ENCODE results near the gene MOSPD3. TPM values are rescaled to one million over a fixed set of nuclear protein-coding genes. Genes with fewer than 3 reads are reported as not detected.

The MOSPD3 gene
- total and polyA plus RNA-seq, 2 experiments from 2014 or later: 15.3 to 23.5 TPM

DNA sequence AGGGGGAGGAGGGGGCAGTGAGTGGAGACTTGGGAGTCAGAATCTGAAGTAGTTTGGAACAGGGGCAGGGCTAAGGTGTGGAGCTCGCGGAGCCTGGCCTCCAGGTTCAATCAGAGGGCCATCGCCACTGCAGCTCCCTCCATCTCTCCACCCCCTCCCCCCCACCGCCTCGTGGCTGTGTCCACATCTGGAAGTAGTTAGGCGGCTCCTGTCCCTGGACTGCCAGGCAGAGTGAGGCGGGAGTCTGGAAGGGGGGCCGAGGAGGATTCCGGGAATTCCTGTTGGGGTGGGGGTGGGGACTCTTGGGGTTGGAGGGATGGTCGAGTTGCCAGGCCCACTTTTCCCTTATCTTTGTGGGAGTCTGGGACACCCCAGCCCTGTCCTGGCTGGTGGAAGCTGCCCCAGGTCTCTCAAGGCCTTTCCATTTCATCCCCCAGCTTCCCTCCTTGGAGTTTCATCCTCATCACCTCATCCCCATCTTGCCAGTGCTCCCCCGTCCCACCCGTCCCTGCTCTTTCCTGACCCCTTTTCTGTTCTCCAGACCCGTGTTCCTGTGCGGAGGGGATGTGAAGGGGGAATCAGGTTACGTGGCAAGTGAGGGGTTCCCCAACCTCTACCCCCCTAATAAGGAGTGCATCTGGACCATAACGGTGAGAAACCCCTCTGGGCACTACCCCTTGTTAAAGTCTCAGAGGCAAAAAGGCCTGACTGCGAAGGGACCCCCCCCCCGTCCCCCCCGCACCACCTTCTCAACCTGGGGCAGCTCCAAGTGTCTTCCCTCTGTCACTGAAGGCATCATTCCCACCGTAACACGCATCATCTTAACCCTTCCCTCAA is 9.2 kb upstream of the MOSPD3 start (continued):
- no peak for TF ChIP-seq EZH2 (IDR thresholded peaks at IDR 0.05; ENCODE audit: low read depth, unreplicated experiment)
- TF ChIP-seq ZNF114 (CRISPR knock-in tag; IDR thresholded peaks at IDR 0.05): no peak
- TF ChIP-seq, protein P1, sequence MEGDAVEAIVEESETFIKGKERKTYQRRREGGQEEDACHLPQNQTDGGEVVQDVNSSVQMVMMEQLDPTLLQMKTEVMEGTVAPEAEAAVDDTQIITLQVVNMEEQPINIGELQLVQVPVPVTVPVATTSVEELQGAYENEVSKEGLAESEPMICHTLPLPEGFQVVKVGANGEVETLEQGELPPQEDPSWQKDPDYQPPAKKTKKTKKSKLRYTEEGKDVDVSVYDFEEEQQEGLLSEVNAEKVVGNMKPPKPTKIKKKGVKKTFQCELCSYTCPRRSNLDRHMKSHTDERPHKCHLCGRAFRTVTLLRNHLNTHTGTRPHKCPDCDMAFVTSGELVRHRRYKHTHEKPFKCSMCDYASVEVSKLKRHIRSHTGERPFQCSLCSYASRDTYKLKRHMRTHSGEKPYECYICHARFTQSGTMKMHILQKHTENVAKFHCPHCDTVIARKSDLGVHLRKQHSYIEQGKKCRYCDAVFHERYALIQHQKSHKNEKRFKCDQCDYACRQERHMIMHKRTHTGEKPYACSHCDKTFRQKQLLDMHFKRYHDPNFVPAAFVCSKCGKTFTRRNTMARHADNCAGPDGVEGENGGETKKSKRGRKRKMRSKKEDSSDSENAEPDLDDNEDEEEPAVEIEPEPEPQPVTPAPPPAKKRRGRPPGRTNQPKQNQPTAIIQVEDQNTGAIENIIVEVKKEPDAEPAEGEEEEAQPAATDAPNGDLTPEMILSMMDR (conservative IDR thresholded peaks at IDR 0.05; ENCODE audit: low read depth in 2 of 2): no peak

DNA sequence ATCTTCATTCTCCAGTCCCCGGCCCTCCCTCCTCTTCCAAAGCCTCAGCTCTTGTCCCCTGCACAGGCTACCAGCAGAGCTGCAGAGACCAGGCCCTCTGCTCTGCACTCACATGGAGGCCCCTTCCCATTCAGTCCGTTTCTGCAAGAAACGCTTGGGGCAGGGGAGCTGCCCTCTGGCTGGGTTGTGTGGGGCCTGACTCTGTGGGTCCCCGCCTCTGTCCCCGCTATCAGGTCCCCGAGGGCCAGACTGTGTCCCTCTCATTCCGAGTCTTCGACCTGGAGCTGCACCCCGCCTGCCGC is 8.7 kb upstream of the MOSPD3 start:
- H3K4me3 ChIP-seq: peak overlapping the region; percentile 90
- ATAC-seq (peak; percentile 13), DNase-seq (ENCODE audit: low spot score) (peak; percentile 64)
- H3K4me2 ChIP-seq: peak overlapping the region; percentile 99
- peak overlapping the region; percentile 86 for H3K4me3 Mint-ChIP-seq
- H3K9me3 Mint-ChIP-seq: no peaks in the 10 kb centered on the region
- peak overlapping the region; percentile 94 for H3K27ac Mint-ChIP-seq
- peaks cover 7% of the 10 kb centered on the region; the same call in 2 of the 3 replicates for H3K36me3 Mint-ChIP-seq (ENCODE audit: low read depth)
- H3K27me3 Mint-ChIP-seq (ENCODE audit: insufficient read depth, low read depth, poor library complexity): peaks cover 35% of the 10 kb centered on the region
- 0 out of 2 replicates have a peak, but pooled peaks cover 3% of the 10 kb centered on the region for H3F3A ChIP-seq (replicated peaks; ENCODE audit: low read depth)
- peaks cover 37% of the 10 kb centered on the region for H3K4me1 Mint-ChIP-seq
- H3K27me3 ChIP-seq (ENCODE audit: insufficient read depth): peaks cover 13% of the 10 kb centered on the region
- peaks cover 26% of the 10 kb centered on the region for H3K4me1 ChIP-seq (ENCODE audit: insufficient read depth)
- no peaks in the 10 kb centered on the region for H3K79me2 ChIP-seq (replicated peaks; ENCODE audit: insufficient read depth)
- no peaks in the 10 kb centered on the region; the same call in 1 of the 2 replicates for H4K20me1 ChIP-seq (replicated peaks; ENCODE audit: insufficient read depth)
- no peaks in the 10 kb centered on the region for H3K9me2 ChIP-seq (ENCODE audit: insufficient read depth)
- no peaks in the 10 kb centered on the region for H3K36me3 ChIP-seq (ENCODE audit: insufficient read depth)
- peak overlapping the region; percentile 97 for H3K27ac ChIP-seq (ENCODE audit: low read depth)
- no peak overlapping the region for H2AFZ ChIP-seq
- TF ChIP-seq STAT1 (IDR thresholded peaks at IDR 0.05; ENCODE audit: unreplicated experiment): no peak
- no peak for TF ChIP-seq EZH2phosphoT487 (IDR thresholded peaks at IDR 0.05; ENCODE audit: unreplicated experiment)
- no peak for TF ChIP-seq CREB1 (CRISPR knock-in tag; IDR thresholded peaks at IDR 0.05; ENCODE audit: low read depth)
- TF ChIP-seq POLR2AphosphoS5 (IDR thresholded peaks at IDR 0.05; ENCODE audit: low read depth): no peak
- TF ChIP-seq, protein P2, sequence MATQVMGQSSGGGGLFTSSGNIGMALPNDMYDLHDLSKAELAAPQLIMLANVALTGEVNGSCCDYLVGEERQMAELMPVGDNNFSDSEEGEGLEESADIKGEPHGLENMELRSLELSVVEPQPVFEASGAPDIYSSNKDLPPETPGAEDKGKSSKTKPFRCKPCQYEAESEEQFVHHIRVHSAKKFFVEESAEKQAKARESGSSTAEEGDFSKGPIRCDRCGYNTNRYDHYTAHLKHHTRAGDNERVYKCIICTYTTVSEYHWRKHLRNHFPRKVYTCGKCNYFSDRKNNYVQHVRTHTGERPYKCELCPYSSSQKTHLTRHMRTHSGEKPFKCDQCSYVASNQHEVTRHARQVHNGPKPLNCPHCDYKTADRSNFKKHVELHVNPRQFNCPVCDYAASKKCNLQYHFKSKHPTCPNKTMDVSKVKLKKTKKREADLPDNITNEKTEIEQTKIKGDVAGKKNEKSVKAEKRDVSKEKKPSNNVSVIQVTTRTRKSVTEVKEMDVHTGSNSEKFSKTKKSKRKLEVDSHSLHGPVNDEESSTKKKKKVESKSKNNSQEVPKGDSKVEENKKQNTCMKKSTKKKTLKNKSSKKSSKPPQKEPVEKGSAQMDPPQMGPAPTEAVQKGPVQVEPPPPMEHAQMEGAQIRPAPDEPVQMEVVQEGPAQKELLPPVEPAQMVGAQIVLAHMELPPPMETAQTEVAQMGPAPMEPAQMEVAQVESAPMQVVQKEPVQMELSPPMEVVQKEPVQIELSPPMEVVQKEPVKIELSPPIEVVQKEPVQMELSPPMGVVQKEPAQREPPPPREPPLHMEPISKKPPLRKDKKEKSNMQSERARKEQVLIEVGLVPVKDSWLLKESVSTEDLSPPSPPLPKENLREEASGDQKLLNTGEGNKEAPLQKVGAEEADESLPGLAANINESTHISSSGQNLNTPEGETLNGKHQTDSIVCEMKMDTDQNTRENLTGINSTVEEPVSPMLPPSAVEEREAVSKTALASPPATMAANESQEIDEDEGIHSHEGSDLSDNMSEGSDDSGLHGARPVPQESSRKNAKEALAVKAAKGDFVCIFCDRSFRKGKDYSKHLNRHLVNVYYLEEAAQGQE (IDR thresholded peaks at IDR 0.05; ENCODE audit: unreplicated experiment): no peak
- TF ChIP-seq NANOG (IDR thresholded peaks at IDR 0.05; ENCODE audit: borderline replicate concordance): no peak
- TF ChIP-seq, protein P3, sequence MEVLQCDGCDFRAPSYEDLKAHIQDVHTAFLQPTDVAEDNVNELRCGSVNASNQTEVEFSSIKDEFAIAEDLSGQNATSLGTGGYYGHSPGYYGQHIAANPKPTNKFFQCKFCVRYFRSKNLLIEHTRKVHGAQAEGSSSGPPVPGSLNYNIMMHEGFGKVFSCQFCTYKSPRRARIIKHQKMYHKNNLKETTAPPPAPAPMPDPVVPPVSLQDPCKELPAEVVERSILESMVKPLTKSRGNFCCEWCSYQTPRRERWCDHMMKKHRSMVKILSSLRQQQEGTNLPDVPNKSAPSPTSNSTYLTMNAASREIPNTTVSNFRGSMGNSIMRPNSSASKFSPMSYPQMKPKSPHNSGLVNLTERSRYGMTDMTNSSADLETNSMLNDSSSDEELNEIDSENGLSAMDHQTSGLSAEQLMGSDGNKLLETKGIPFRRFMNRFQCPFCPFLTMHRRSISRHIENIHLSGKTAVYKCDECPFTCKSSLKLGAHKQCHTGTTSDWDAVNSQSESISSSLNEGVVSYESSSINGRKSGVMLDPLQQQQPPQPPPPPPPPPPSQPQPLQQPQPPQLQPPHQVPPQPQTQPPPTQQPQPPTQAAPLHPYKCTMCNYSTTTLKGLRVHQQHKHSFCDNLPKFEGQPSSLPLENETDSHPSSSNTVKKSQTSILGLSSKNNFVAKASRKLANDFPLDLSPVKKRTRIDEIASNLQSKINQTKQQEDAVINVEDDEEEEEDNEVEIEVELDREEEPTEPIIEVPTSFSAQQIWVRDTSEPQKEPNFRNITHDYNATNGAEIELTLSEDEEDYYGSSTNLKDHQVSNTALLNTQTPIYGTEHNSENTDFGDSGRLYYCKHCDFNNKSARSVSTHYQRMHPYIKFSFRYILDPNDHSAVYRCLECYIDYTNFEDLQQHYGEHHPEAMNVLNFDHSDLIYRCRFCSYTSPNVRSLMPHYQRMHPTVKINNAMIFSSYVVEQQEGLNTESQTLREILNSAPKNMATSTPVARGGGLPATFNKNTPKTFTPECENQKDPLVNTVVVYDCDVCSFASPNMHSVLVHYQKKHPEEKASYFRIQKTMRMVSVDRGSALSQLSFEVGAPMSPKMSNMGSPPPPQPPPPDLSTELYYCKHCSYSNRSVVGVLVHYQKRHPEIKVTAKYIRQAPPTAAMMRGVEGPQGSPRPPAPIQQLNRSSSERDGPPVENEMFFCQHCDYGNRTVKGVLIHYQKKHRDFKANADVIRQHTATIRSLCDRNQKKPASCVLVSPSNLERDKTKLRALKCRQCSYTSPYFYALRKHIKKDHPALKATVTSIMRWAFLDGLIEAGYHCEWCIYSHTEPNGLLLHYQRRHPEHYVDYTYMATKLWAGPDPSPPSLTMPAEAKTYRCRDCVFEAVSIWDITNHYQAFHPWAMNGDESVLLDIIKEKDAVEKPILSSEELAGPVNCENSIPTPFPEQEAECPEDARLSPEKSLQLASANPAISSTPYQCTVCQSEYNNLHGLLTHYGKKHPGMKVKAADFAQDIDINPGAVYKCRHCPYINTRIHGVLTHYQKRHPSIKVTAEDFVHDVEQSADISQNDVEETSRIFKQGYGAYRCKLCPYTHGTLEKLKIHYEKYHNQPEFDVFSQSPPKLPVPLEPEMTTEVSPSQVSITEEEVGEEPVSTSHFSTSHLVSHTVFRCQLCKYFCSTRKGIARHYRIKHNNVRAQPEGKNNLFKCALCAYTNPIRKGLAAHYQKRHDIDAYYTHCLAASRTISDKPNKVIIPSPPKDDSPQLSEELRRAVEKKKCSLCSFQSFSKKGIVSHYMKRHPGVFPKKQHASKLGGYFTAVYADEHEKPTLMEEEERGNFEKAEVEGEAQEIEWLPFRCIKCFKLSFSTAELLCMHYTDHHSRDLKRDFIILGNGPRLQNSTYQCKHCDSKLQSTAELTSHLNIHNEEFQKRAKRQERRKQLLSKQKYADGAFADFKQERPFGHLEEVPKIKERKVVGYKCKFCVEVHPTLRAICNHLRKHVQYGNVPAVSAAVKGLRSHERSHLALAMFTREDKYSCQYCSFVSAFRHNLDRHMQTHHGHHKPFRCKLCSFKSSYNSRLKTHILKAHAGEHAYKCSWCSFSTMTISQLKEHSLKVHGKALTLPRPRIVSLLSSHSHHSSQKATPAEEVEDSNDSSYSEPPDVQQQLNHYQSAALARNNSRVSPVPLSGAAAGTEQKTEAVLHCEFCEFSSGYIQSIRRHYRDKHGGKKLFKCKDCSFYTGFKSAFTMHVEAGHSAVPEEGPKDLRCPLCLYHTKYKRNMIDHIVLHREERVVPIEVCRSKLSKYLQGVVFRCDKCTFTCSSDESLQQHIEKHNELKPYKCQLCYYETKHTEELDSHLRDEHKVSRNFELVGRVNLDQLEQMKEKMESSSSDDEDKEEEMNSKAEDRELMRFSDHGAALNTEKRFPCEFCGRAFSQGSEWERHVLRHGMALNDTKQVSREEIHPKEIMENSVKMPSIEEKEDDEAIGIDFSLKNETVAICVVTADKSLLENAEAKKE (CRISPR knock-in tag; IDR thresholded peaks at IDR 0.05): no peak
- no peak for TF ChIP-seq ZNF331 (CRISPR knock-in tag; IDR thresholded peaks at IDR 0.05; ENCODE audit: low read depth)

Measured in GM23338 (cell line).